Measurements from ENCODE around the gene SYNE1. TPM values are rescaled to one million over a fixed set of nuclear protein-coding genes. Genes with fewer than 3 reads are reported as not detected.

The SYNE1 gene
- total RNA-seq, 1 donor from 2014 or later: 103 TPM

Other genes starting within 250 kb of the SYNE1 start
- 9.6 TPM for gene MYCT1, start 60.5 kb upstream of the SYNE1 start, total RNA-seq
- 0.67 TPM for gene VIP, start 113.4 kb upstream of the SYNE1 start, total RNA-seq